ENCODE data around the gene BSG.

- TF ChIP-seq, protein P1, sequence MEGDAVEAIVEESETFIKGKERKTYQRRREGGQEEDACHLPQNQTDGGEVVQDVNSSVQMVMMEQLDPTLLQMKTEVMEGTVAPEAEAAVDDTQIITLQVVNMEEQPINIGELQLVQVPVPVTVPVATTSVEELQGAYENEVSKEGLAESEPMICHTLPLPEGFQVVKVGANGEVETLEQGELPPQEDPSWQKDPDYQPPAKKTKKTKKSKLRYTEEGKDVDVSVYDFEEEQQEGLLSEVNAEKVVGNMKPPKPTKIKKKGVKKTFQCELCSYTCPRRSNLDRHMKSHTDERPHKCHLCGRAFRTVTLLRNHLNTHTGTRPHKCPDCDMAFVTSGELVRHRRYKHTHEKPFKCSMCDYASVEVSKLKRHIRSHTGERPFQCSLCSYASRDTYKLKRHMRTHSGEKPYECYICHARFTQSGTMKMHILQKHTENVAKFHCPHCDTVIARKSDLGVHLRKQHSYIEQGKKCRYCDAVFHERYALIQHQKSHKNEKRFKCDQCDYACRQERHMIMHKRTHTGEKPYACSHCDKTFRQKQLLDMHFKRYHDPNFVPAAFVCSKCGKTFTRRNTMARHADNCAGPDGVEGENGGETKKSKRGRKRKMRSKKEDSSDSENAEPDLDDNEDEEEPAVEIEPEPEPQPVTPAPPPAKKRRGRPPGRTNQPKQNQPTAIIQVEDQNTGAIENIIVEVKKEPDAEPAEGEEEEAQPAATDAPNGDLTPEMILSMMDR (IDR thresholded peaks at IDR 0.05): no peak
- TF ChIP-seq POLR2A (IDR thresholded peaks at IDR 0.05): no peak
Observed at GRCh38 chr19:589693-590395, 17.4 kb downstream of the BSG start, which contains the start of gene HCN2.
